ENCODE data around the gene AKAP13. TPM values are rescaled to one million over a fixed set of nuclear protein-coding genes. Genes with fewer than 3 reads are reported as not detected.

AKAP13 gene
- polyA plus RNA-seq, 1 donor from 2014 or later: 10.0 TPM

- no peaks in the 10 kb centered on the region for H3F3A ChIP-seq (ENCODE audit: insufficient read depth, low read length, poor library complexity, severe bottlenecking)
- H3K9me3 ChIP-seq (ENCODE audit: low read length): no peaks in the 10 kb centered on the region
- H2AFZ ChIP-seq (ENCODE audit: low read depth, low read length): no peak overlapping the region
- H3K9me2 ChIP-seq (ENCODE audit: insufficient read depth, low read length): no peaks in the 10 kb centered on the region
- H3K27ac ChIP-seq (ENCODE audit: low read length): no peak overlapping the region
- H3K9ac ChIP-seq (ENCODE audit: low read length): no peak overlapping the region
- no peaks in the 10 kb centered on the region for H4K20me1 ChIP-seq (ENCODE audit: insufficient read depth)
- no peaks in the 10 kb centered on the region for H3K36me3 ChIP-seq (ENCODE audit: insufficient read depth, low read length)
- H3K4me3 ChIP-seq (ENCODE audit: low read length): no peak overlapping the region
- H3K4me2 ChIP-seq (ENCODE audit: low read length): no peak overlapping the region
- no peaks in the 10 kb centered on the region for H3K79me2 ChIP-seq (replicated peaks; ENCODE audit: insufficient read depth, low read length)
- TF ChIP-seq POLR2AphosphoS5 (IDR thresholded peaks at IDR 0.05): no peak
- TF ChIP-seq REST (IDR thresholded peaks at IDR 0.05; ENCODE audit: borderline replicate concordance): no peak
- TF ChIP-seq SMC3 (conservative IDR thresholded peaks at IDR 0.05; ENCODE audit: poor library complexity): no peak
- TF ChIP-seq MXI1 (conservative IDR thresholded peaks at IDR 0.05; ENCODE audit: poor library complexity, severe bottlenecking): no peak
- TF ChIP-seq CTCF (IDR thresholded peaks at IDR 0.05; ENCODE audit: poor library complexity, severe bottlenecking): no peak
- TF ChIP-seq EP300 (conservative IDR thresholded peaks at IDR 0.05; ENCODE audit: poor library complexity, severe bottlenecking): no peak
- TF ChIP-seq TAF1 (IDR thresholded peaks at IDR 0.05; ENCODE audit: low read depth): no peak
- TF ChIP-seq EZH2 (IDR thresholded peaks at IDR 0.05; ENCODE audit: borderline replicate concordance, insufficient read depth, low read length, poor library complexity, severe bottlenecking): no peak
- no peak for TF ChIP-seq RAD21 (conservative IDR thresholded peaks at IDR 0.05)
- H3K27me3 ChIP-seq (ENCODE audit: insufficient read depth, low read depth, low read length): no peaks in the 10 kb centered on the region
These were observed 301.0 kb downstream of the AKAP13 start for GRCh38 chr15:85681386-85681785.

GRCh38 chr15:85684174-85684710, 303.8 kb downstream of the AKAP13 start:
- TF ChIP-seq REST (IDR thresholded peaks at IDR 0.05; ENCODE audit: borderline replicate concordance): no peak
- TF ChIP-seq RAD21 (conservative IDR thresholded peaks at IDR 0.05): no peak
- no peak for TF ChIP-seq SMC3 (conservative IDR thresholded peaks at IDR 0.05; ENCODE audit: poor library complexity)
- TF ChIP-seq EP300 (conservative IDR thresholded peaks at IDR 0.05; ENCODE audit: poor library complexity, severe bottlenecking): no peak
- no peak for TF ChIP-seq POLR2AphosphoS5 (IDR thresholded peaks at IDR 0.05)
- no peak for TF ChIP-seq EZH2 (IDR thresholded peaks at IDR 0.05; ENCODE audit: borderline replicate concordance, insufficient read depth, low read length, poor library complexity, severe bottlenecking)
- TF ChIP-seq TAF1 (IDR thresholded peaks at IDR 0.05; ENCODE audit: low read depth): no peak
- no peak for TF ChIP-seq CTCF (IDR thresholded peaks at IDR 0.05; ENCODE audit: poor library complexity, severe bottlenecking)
- no peak for TF ChIP-seq MXI1 (conservative IDR thresholded peaks at IDR 0.05; ENCODE audit: poor library complexity, severe bottlenecking)
- no peaks in the 10 kb centered on the region for H4K20me1 ChIP-seq (ENCODE audit: insufficient read depth)
- H3K79me2 ChIP-seq (replicated peaks; ENCODE audit: insufficient read depth, low read length): no peaks in the 10 kb centered on the region
- H3K27me3 ChIP-seq (ENCODE audit: insufficient read depth, low read depth, low read length): no peaks in the 10 kb centered on the region
- H3K36me3 ChIP-seq (ENCODE audit: insufficient read depth, low read length): no peaks in the 10 kb centered on the region
- H3K9me3 ChIP-seq (ENCODE audit: low read length): no peaks in the 10 kb centered on the region
- no peak overlapping the region for H3K4me3 ChIP-seq (ENCODE audit: low read length)
- H3K4me2 ChIP-seq (ENCODE audit: low read length): no peak overlapping the region
- H3F3A ChIP-seq (ENCODE audit: insufficient read depth, low read length, poor library complexity, severe bottlenecking): no peaks in the 10 kb centered on the region
- H3K9ac ChIP-seq (ENCODE audit: low read length): no peak overlapping the region
- no peaks in the 10 kb centered on the region for H3K9me2 ChIP-seq (ENCODE audit: insufficient read depth, low read length)
- H2AFZ ChIP-seq (ENCODE audit: low read depth, low read length): no peak overlapping the region
- no peak overlapping the region for H3K27ac ChIP-seq (ENCODE audit: low read length)

Data from neural cell (in vitro differentiated cells).